KG1 (cell line): ENCODE results near the gene MEA1.
"Not testable (repeated sequence)": the region's sequence is repeated elsewhere in the genome, so short reads cannot be mapped to it uniquely, and the experiment has no call there.

Source experiments
- DNase-seq: peaks from one replicate; lab custom pipeline; 2025; lab: John Stamatoyannopoulos, UW

Gene MEA1

GRCh38 chr6:43009124-43009523, 4.6 kb downstream of the MEA1 start:
- no peak for DNase-seq

DNA sequence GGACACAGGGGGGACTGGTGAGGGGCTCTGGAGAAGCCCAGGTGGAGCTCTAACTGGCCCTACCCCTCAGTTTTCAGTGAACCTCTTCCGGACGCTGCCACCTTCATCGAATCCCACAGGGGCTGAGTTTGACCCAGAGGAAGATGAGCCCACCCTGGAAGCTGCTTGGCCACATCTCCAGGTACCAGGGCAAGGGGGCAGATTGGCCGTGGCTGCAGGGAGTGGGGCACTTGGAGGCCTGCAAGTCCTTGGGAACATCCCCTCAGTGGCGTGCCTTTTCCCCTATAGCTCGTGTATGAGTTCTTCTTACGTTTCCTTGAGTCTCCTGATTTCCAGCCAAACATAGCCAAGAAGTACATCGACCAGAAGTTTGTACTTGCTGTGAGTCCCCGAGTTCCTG, 6.6 kb downstream of the MEA1 start:
- DNase-seq, result no peak

GRCh38 chr6:43006251-43006650, 7.5 kb downstream of the MEA1 start:
- DNase-seq, result no peak

DNA sequence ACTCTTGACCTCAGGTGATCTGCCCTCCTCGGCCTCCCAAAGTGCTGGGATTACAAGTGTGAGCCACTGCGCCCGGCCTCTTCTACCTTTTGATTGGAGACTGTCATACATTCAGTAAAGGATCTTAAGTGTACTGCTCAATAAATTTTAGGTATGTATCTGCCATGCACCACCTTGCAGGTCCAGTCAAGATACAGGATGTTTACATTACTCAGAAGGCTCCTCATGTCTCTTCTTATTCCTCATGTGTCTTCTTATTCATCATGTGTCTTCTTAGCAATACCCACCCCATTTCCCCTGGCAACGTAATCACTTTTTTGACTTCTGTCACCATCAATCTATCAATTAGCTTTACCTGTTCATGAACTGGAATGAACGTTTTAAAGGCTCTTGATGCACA, 7.9 kb downstream of the MEA1 start:
- DNase-seq, result no peak

DNA sequence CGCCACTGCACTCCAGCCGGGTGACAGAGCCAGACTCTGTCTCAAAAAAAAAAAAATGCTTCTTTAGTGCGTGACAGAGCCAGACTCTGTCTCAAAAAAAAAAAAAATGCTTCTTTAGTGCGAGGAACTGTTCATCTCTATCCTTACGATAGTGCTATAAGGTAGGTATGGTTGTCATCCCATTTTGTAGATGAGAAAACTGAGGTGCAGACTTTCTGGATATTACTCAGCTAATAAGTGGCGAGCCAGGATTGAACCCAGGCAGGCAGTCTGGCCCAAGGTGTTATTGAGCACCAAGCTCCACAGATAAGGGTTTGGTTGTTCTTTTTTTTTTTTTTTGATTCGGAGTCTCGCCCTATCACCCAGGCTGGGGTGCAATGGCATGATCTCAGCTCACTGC, 11.9 kb downstream of the MEA1 start:
- DNase-seq, result no peak

DNA sequence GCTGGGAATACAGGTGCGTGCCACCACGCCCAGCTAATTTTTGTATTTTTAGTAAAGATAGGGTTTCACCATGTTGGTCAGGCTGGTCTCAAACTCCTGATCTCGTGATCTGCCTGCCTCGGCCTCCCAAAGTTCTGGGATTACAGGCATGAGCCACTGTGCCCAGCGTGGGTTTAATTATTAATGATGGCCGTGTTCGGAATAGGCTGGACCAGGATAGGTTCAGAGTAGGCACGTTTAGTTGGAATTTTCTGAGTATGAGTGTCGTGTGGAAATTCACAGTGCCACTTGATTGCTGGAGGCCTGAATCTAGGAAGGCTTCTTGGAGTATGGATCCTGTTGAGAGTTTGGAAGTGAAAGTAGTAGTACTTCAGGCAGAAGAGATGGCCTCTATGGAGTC, 15.5 kb downstream of the MEA1 start:
- not testable (repeated sequence) for DNase-seq

- DNase-seq, result no peak
Observed at GRCh38 chr6:42996513-42996912, 17.2 kb downstream of the MEA1 start.

- no peak for DNase-seq
Observed at GRCh38 chr6:42993445-42993844, 20.3 kb downstream of the MEA1 start.

- no peak for DNase-seq
Observed at GRCh38 chr6:42989923-42990322, 23.8 kb downstream of the MEA1 start.

DNA sequence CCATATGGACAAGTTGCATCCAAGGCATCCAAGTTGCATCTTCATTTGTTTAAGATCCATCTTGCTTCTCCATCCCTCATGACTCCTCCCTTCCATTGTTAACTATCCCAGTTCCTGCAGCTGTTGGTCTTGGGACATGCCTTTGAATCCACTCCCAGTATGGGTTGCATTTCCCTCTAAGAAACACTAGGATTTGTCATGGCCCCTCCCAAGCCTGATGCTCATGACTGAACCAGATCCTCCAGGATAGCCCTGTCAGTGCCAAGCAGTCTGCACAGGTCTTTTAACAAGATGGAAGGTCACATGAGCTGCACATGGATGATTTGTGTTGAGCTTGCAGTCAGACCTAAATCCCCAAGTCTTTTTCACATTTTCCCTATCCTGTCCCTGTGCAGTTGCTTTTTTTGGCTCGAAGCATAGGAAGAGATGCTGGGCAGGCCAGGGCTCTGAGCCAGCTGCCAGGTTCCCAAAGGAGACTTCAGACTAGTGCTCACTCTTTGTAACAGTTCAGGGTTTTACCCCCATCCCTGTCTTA, 25.2 kb downstream of the MEA1 start:
- DNase-seq, result no peak

DNA sequence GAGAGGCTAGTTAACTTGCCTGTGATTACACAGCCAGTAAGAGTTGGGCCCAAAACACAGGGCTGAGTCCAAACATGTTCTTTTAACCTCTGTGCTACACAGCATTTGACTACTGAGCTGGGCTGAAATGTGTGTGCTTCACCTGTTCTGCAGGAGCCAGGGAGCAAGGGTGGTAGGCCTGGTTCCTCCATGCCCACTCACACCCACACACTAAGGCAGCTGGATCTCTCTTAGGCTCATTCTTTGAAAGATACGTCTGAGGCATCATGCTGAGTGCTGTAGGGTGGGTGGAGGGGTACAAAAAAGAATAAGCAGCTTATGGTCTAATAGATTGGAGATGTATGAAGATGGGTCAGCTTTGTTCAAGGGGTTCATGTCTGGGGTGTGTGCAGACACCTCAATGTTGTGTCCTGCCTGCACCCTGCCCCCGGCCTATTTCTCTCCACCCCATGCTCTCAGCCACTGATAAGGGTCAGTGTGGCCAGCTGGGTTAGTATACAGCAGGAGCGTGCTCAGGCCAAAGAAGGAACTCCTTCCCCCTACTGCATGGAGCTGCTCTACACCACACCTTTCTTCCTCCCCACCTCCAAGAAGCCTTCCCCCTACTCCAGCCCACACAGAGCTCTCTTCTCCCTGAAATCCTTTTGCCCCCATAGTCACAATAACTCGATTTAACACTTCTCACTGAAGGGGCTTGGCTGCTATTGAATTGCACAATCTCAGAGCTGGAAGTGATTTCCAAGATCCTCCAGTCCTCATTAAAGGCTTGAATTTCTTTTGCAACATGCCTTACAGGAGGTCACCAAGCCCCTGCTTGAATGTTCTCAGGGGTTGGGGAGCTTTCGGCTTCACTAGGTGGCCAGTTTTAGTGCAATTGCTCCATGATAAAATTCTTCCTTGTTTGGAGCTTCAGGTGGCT, 26.0 kb downstream of the MEA1 start:
- no peak for DNase-seq

DNA sequence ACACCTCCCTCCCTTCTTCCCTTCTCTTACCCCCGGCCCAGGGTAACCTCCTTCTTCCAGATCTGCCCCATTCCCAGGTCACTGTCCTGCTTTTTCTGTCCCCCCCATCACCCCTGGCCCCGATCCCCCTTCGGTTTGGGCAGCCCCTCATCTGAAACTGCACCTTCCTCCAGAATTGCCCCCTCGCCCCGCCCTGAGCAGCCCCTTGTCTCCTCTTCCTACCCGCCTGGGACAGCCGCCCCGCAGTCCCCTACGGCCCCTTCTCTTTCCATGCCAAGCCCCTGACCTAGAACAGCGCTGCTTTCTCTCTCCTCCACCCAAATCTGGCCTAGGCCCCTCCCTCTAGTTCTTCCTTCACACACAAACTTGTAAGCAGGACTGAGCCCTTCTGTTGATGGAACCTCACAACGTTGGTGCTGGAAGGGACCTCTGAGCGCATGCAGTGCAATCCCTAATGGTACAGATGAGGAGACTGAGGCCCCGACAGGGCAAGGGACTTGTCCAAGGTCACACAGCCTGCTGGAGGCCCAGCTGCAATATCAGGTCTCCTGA, 28.7 kb downstream of the MEA1 start:
- DNase-seq, result no peak

DNA sequence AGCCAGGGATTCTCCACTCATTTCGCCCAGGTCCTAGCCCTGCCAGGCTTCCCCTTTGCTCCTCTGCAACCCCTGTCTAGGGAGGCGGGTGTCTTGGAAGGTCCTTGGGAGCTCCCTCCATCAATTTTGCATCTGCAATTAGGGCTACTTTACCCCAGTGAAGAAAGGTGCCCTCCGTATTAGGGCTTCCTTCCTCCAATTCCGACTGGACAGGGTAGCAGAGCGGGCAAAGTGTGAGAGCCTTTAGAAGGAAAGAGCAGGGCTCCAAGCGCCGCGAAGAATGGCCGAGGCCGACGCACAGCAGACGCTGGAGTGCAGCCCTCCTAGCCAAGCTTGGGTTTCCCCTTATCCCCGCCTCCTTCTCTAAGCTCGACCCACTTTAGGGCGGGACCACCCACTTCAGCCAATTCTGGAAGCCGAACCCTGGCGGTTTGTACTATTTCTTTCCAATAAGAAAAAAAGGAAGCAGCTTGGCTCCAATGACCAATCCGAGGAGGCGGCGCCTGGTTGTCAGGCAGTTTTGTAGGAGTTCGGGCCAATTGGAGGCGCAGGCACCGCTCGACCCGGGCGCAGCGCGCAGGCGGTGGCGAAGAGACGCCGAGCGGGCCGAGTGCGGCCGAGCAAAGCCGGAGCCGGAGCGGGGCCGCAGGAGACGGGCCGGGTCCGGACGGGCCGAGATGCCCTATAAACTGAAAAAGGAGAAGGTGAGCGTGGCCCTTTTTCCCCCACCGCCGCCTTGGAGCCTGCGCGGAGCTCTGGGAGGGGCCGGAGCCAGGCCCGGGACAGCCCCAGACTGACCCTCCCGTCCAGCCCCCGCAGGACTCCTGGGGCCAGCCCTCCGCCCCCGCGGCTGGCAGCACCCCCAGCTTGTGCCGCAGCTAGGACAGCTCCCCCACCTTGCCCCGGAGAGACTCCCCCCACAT, 29.5 kb downstream of the MEA1 start, which contains the start of gene PPP2R5D:
Gene PPP2R5D (plus strand): TSS at position 570 of the 923 bp plus-strand sequence. CDS start 108 bp downstream, at position 678.
- DNase-seq, result peak; percentile 98

- DNase-seq, result no peak
Observed at GRCh38 chr6:42981836-42982235, 31.9 kb downstream of the MEA1 start.

GRCh38 chr6:42979523-42980177, 34.1 kb downstream of the MEA1 start:
- no peak for DNase-seq

DNA sequence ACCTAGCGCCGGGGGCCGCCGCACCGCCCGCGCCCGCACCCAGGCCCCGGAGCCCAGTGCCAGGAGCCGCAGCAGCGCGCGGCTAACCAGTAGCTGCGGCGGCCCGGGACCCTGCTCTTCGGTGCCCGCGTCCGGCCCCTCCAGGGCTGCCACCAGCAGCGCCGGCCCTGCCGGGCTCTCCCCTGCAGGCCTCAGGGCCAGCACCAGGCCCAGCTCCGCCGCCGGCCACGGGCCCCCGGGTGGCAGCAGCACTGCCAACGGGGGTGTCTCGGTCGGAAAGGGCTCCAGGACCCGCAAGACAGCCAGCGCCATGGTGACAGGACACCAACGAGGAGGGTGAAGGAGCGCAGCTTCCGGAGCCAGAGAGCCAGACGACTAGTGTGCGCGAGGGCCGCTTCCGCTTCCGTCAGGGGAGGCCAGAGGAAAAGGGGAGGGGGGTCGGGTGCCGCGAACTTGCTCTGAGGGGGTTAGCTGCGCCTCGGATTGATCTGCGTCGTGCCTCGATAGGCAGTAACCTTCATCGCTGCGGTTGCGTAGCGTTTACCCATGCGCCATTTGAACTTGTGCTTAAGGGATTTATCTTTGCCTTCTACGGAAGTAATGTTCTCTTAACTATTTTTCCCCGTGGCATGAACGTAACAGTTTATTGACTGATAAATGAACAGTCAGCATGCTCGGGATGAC, 34.8 kb downstream of the MEA1 start, which contains the start of gene PEX6:
Gene PEX6 (minus strand): TSS at position 343 of the 684 bp plus-strand sequence. CDS start 31 bp downstream, at position 312.
- peak; percentile 84 for DNase-seq

DNA sequence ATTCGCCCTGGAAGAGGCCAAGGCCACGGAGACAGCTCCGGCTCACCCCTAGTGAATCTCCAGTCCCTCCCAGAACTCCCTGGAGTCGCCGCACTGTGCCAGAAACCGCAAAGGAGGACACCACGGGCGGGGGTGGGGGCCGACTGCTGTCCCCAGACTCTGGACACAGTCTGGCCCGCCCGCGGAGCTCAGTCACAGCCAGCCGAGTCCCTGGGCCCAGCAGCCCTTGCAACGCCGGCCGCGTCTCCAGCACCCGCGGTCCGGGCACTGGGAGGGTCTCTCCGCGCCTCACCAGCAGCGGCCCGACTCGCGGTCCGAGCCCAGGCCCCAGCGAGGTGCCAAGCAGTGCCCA, 35.3 kb downstream of the MEA1 start:
- no peak for DNase-seq

DNA sequence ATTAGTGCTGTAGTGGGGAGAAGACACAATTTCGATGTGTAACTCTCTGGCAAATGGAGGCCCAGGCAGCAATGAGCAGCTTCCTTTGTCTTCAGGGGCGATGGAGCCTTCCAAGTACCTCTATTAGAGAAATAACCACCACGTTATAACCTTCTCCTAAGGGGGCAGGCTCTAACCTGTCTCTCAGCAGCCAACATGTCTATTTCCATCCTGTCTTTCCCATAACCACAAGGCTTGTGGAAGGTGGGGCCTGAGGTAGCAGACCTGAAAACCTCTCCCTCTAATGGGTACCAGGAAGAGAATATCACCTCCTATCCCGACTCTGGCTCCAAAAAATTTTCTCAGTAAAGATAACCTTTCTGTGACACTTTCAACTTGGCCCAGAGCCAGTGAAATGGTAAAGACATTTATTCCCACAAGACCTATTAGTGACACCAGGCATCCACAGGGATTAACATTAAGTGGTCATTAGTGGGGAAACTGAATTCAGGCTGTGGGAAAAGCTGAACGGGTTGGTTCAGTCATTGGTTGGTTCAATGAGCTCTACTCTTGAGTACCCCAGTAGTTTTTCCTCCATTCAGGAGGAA, 38.7 kb downstream of the MEA1 start:
- DNase-seq, result no peak

DNA sequence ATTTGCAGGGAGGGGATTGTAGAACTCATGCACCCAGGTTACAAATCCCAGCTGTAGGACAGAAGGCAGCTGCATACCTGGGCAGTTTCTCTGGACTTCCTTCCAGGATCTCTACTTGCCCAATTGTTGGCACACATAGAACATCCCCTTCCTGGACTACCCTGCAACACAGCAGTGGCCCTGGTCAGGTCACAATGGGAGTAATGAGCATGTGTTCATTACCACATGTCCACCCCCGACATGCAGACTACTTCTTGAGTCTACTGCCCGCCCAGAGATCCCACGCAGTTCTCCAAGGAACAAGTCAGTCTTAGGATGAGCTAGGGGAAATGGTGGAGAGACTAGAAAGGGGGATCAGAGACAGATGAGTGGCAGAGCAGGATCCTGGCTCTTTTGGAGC, 39.8 kb downstream of the MEA1 start:
- no peak for DNase-seq

GRCh38 chr6:42971746-42972327, 41.9 kb downstream of the MEA1 start:
- DNase-seq, result no peak
